Measurements from ENCODE around the gene DHRSX.

DNA sequence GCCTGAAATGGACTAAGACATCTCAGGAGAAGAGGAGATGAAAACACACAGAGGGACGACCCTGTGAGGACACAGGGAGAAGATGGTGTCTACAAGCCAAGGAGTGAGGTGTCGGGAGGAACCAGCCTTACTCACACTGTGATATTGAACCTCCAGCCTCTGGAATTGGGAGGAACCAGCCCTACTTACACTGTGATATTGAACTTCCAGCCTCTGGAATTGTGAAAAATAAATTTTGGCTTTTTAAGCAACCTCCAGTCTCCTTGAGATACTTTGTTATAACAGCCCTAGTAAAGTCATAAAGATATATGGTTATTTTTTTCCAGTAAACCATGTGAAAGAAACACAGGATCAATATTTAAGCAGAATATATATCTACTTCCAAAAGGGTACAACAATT lies 76.5 kb downstream of the DHRSX start:
- TF ChIP-seq GLIS3 (CRISPR knock-in tag; IDR thresholded peaks at IDR 0.05): no peak
- no peak for TF ChIP-seq ZNF565 (CRISPR knock-in tag; conservative IDR thresholded peaks at IDR 0.05; ENCODE audit: low read depth)
- no peak for TF ChIP-seq ZFP3 (CRISPR knock-in tag; IDR thresholded peaks at IDR 0.05)
- TF ChIP-seq, protein P1, sequence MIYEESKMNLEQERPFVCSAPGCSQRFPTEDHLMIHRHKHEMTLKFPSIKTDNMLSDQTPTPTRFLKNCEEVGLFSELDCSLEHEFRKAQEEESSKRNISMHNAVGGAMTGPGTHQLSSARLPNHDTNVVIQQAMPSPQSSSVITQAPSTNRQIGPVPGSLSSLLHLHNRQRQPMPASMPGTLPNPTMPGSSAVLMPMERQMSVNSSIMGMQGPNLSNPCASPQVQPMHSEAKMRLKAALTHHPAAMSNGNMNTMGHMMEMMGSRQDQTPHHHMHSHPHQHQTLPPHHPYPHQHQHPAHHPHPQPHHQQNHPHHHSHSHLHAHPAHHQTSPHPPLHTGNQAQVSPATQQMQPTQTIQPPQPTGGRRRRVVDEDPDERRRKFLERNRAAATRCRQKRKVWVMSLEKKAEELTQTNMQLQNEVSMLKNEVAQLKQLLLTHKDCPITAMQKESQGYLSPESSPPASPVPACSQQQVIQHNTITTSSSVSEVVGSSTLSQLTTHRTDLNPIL (CRISPR knock-in tag; IDR thresholded peaks at IDR 0.05; ENCODE audit: low read depth): no peak
- no peak for TF ChIP-seq ISL1 (CRISPR knock-in tag; IDR thresholded peaks at IDR 0.05)
- TF ChIP-seq, protein P2, sequence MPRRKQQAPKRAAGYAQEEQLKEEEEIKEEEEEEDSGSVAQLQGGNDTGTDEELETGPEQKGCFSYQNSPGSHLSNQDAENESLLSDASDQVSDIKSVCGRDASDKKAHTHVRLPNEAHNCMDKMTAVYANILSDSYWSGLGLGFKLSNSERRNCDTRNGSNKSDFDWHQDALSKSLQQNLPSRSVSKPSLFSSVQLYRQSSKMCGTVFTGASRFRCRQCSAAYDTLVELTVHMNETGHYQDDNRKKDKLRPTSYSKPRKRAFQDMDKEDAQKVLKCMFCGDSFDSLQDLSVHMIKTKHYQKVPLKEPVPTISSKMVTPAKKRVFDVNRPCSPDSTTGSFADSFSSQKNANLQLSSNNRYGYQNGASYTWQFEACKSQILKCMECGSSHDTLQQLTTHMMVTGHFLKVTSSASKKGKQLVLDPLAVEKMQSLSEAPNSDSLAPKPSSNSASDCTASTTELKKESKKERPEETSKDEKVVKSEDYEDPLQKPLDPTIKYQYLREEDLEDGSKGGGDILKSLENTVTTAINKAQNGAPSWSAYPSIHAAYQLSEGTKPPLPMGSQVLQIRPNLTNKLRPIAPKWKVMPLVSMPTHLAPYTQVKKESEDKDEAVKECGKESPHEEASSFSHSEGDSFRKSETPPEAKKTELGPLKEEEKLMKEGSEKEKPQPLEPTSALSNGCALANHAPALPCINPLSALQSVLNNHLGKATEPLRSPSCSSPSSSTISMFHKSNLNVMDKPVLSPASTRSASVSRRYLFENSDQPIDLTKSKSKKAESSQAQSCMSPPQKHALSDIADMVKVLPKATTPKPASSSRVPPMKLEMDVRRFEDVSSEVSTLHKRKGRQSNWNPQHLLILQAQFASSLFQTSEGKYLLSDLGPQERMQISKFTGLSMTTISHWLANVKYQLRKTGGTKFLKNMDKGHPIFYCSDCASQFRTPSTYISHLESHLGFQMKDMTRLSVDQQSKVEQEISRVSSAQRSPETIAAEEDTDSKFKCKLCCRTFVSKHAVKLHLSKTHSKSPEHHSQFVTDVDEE (CRISPR knock-in tag; IDR thresholded peaks at IDR 0.05): no peak
- TF ChIP-seq, protein P3, sequence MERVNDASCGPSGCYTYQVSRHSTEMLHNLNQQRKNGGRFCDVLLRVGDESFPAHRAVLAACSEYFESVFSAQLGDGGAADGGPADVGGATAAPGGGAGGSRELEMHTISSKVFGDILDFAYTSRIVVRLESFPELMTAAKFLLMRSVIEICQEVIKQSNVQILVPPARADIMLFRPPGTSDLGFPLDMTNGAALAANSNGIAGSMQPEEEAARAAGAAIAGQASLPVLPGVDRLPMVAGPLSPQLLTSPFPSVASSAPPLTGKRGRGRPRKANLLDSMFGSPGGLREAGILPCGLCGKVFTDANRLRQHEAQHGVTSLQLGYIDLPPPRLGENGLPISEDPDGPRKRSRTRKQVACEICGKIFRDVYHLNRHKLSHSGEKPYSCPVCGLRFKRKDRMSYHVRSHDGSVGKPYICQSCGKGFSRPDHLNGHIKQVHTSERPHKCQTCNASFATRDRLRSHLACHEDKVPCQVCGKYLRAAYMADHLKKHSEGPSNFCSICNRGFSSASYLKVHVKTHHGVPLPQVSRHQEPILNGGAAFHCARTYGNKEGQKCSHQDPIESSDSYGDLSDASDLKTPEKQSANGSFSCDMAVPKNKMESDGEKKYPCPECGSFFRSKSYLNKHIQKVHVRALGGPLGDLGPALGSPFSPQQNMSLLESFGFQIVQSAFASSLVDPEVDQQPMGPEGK (CRISPR knock-in tag; IDR thresholded peaks at IDR 0.05; ENCODE audit: borderline replicate concordance): no peak
- TF ChIP-seq ARNTL (CRISPR knock-in tag; IDR thresholded peaks at IDR 0.05; ENCODE audit: borderline replicate concordance, low read depth): no peak
- TF ChIP-seq PPARA (CRISPR knock-in tag; IDR thresholded peaks at IDR 0.05; ENCODE audit: borderline replicate concordance): no peak

Data from SK-N-SH treated with all-trans-retinoic acid at 6 μM for 48 hours (cell line).